BLaER1 treated with 17β-estradiol and CSF1 and Interleukin-3, amounts not matched to agents 10 nM and 100 nM (cell line): Measurements from ENCODE around the gene CCL22.

Source experiments
- H3K27ac ChIP-seq, 11 experiments: shearing (Covaris generic); formaldehyde crosslinking; 2 replicates each; pipeline ENCODE4 v1.8.1; 2022
- H3K27me3 ChIP-seq, 11 experiments: shearing (Covaris generic); formaldehyde crosslinking; 2 replicates each; pipeline ENCODE4 v1.8.1; 2022
- H3K36me3 ChIP-seq, 11 experiments: shearing (Covaris generic); formaldehyde crosslinking; 2 replicates each; pipeline ENCODE4 v1.8.1; 2022
- H3K4me1 ChIP-seq, 10 experiments: shearing (Covaris generic); formaldehyde crosslinking; 2 replicates each; pipeline ENCODE4 v1.8.1; 2022
- H3K4me2 ChIP-seq, 11 experiments: shearing (Covaris generic); formaldehyde crosslinking; 2 replicates each; pipeline ENCODE4 v1.8.1; 2022
- H3K4me3 ChIP-seq, 10 experiments: shearing (Covaris generic); formaldehyde crosslinking; 2 replicates each; pipeline ENCODE4 v1.8.1; 2022
- H3K9ac ChIP-seq, 11 experiments: shearing (Covaris generic); formaldehyde crosslinking; 2 replicates each; pipeline ENCODE4 v1.8.1; 2022
- H3K9me3 ChIP-seq, 11 experiments: shearing (Covaris generic); formaldehyde crosslinking; replicated peaks in 1 of 11; 2 replicates each; pipeline ENCODE4 v1.8.1; 2022
- H4K20me1 ChIP-seq, 11 experiments: shearing (Covaris generic); formaldehyde crosslinking; 2 replicates each; pipeline ENCODE4 v1.8.1; 2022
- Cebpa-rat ChIP-seq, 11 experiments: shearing (Covaris generic); IDR thresholded peaks; 2 replicates each; pipeline ENCODE4 v1.8.1; 2022

Gene CCL22, protein sequence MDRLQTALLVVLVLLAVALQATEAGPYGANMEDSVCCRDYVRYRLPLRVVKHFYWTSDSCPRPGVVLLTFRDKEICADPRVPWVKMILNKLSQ

DNA sequence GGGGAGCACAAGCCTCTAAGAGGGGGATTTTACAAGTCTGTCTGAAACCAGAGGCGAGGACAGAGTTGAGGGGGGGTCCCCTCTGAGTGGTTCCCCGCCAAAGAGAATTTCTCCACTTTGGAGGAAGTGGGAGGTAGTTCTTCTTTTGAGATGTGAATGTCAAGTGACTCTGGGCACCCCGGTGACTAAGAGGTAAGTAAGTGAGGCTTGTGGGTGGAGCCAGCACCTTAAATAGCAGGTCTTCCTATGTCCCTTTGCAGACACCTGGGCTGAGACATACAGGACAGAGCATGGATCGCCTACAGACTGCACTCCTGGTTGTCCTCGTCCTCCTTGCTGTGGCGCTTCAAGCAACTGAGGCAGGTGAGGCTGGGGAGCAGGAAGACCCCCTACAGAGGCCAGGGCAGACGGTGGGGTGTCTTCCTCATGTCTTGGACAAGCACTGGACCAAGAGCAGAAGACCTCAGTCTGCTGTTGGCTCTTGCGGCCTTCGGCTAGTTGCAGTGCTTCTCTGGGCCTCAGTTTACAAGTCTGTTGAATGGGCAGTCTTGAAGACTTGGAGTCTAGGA is at the start of gene CCL22:
CCL22 (plus strand) TSS at position 257 of the 569 bp plus-strand sequence; CDS start at position 291, 34 bp downstream.
- Histone ChIP-seq H3K9ac (peak within 1 kb of the TSS in 2 of 11 experiments; percentile 19 to 23; a peak in 3 of 22 replicates), H3K4me3 (no peak within 1 kb of the TSS), H3K27me3 (no peaks in the 10 kb centered on the region), H3K36me3 (no peaks in the 10 kb centered on the region), H3K27ac (peak within 1 kb of the TSS in 3 of 11 experiments; percentile 21 to 44 (median 32); a peak in 4 of 22 replicates), H4K20me1 (no peaks in the 10 kb centered on the region), H3K4me1 (peaks cover 8 to 18% (median 13%) of the 10 kb centered on the region in 10 experiments; a peak in 18 of 20 replicates), H3K4me2 (peak within 1 kb of the TSS; percentile 10 to 69 (median 46); a peak in 17 of 22 replicates), H3K9me3 (no peaks in the 10 kb centered on the region)
- TF ChIP-seq Cebpa-rat (IDR thresholded peaks at IDR 0.05), result no peak

DNA sequence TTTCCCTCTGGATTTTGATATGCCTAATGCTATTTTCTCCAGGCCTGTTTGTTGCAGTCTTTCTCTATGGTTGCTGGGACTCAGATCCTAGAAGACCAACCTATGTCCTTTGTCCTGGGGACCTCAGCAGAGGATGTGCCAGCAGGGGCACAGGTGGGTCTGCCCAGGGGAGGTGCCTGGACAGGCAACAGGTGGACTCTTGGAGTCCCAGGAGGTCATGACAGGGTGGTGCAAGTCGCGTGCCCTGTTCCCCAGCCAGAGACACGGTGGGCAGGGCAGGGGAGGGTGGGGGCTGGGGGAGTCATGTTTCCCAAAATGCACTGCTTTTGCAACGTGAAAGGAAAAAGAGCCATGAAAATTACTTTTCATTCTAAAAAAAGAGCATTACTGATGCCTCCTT is 47.8 kb upstream of the CCL22 start:
- H3K4me3 ChIP-seq, result no peak overlapping the region
- H4K20me1 ChIP-seq, result no peaks in the 10 kb centered on the region
- H3K9me3 ChIP-seq, result no peaks in the 10 kb centered on the region
- H3K4me2 ChIP-seq, result peak overlapping the region in 7 of 11 experiments; percentile 39 to 58 (median 48); a peak in 13 of 22 replicates
- H3K4me1 ChIP-seq, result peaks cover 0 to 29% (median 21%) of the 10 kb centered on the region in 10 experiments; a peak in 14 of 20 replicates
- no peak overlapping the region for H3K9ac ChIP-seq
- no peaks in the 10 kb centered on the region for H3K27me3 ChIP-seq
- no peaks in the 10 kb centered on the region for H3K36me3 ChIP-seq
- H3K27ac ChIP-seq, result no peak overlapping the region
- no peak for TF ChIP-seq Cebpa-rat (IDR thresholded peaks at IDR 0.05)

- Histone ChIP-seq H3K9ac (no peak overlapping the region), H4K20me1 (no peaks in the 10 kb centered on the region), H3K4me3 (no peak overlapping the region), H3K4me1 (peaks cover 0 to 29% (median 21%) of the 10 kb centered on the region in 10 experiments; a peak in 14 of 20 replicates), H3K27me3 (no peaks in the 10 kb centered on the region), H3K9me3 (no peaks in the 10 kb centered on the region), H3K36me3 (no peaks in the 10 kb centered on the region), H3K27ac (no peak overlapping the region), H3K4me2 (no peak overlapping the region; a peak in 1 of 22 replicates)
- TF ChIP-seq Cebpa-rat (IDR thresholded peaks at IDR 0.05), result no peak
These were observed 45.1 kb upstream of the CCL22 start for GRCh38 chr16:57313509-57313908.

DNA sequence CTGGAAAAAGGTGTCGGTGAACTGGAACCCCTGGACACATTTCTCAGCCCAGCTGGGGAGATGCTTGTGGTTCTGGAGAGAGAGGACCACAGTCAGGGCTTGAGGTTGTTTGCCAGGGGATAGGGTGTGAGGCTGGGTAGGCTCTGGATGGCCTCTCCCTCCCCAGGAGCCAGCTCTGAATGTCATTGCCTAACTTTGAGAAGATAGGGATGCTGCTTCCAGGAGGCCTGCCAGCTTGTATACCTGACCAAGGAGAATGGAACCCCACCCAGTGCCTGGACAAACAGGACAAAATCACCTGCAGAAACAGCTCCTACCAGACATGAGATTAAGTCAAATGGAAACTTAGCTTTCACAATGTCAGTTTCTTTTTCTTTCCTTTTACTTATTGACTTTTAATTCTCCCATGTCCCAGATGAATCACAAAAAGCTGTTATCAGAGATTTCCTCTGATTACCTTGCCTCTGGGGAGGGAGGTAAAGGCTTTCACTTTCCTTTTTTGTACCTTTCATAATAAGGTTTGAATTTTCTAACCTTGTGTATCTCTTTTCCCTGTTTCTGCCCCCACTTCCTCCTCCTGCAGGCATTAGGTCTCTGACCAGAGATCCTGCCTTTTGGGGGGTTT is 44.3 kb upstream of the CCL22 start:
- Histone ChIP-seq H3K4me3 (no peak overlapping the region), H4K20me1 (no peaks in the 10 kb centered on the region), H3K27ac (no peak overlapping the region), H3K36me3 (no peaks in the 10 kb centered on the region), H3K27me3 (no peaks in the 10 kb centered on the region), H3K9me3 (no peaks in the 10 kb centered on the region), H3K4me1 (peaks cover 0 to 29% (median 21%) of the 10 kb centered on the region in 10 experiments; a peak in 14 of 20 replicates), H3K4me2 (peak overlapping the region in 8 of 11 experiments; percentile 7 to 45 (median 30); a peak in 11 of 22 replicates), H3K9ac (no peak overlapping the region)
- TF ChIP-seq Cebpa-rat (IDR thresholded peaks at IDR 0.05), result no peak

DNA sequence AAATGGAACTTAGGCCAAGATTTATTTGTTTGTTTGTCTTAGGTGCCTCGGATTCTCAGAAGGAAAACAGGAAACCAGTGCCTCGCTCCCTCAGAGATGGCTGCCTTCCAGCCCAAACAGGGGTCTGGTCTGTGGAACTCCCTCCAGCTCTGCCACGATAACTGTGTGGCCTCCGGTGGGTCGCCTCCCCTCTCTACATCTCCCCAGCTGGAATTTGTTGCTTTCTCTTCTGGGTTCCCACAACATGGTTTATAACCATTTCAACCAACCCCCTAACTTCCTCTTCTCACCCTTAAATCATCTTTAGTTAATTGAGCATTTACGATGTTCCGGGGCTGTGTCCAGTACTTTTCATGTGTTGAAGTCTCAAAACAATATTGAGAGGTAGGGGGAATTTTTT is 43.2 kb upstream of the CCL22 start:
- H3K36me3 ChIP-seq, result no peaks in the 10 kb centered on the region
- H3K9ac ChIP-seq, result no peak overlapping the region
- no peak overlapping the region for H3K27ac ChIP-seq
- no peaks in the 10 kb centered on the region for H4K20me1 ChIP-seq
- no peak overlapping the region for H3K4me3 ChIP-seq
- H3K4me1 ChIP-seq, result peaks cover 0 to 24% (median 17%) of the 10 kb centered on the region in 10 experiments; a peak in 14 of 20 replicates
- no peak for TF ChIP-seq Cebpa-rat (IDR thresholded peaks at IDR 0.05)
- H3K4me2 ChIP-seq, result no peak overlapping the region
- no peaks in the 10 kb centered on the region for H3K9me3 ChIP-seq
- no peaks in the 10 kb centered on the region for H3K27me3 ChIP-seq

GRCh38 chr16:57316390-57317017 is 42.1 kb upstream of the CCL22 start:
- H3K27me3 ChIP-seq, result no peaks in the 10 kb centered on the region
- H3K4me3 ChIP-seq, result no peak overlapping the region
- H4K20me1 ChIP-seq, result no peaks in the 10 kb centered on the region
- H3K9ac ChIP-seq, result no peak overlapping the region
- H3K36me3 ChIP-seq, result no peaks in the 10 kb centered on the region
- H3K4me1 ChIP-seq, result peaks cover 0 to 15% (median 12%) of the 10 kb centered on the region in 10 experiments; a peak in 14 of 20 replicates
- H3K27ac ChIP-seq, result no peak overlapping the region
- H3K4me2 ChIP-seq, result no peak overlapping the region
- H3K9me3 ChIP-seq, result no peaks in the 10 kb centered on the region
- no peak for TF ChIP-seq Cebpa-rat (IDR thresholded peaks at IDR 0.05)

GRCh38 chr16:57318240-57318970 is 40.2 kb upstream of the CCL22 start:
- Histone ChIP-seq H3K27me3 (no peaks in the 10 kb centered on the region), H3K4me1 (peaks cover 0 to 15% (median 12%) of the 10 kb centered on the region in 10 experiments; a peak in 14 of 20 replicates), H3K27ac (no peak overlapping the region), H4K20me1 (no peaks in the 10 kb centered on the region), H3K9ac (no peak overlapping the region), H3K36me3 (no peaks in the 10 kb centered on the region), H3K4me3 (no peak overlapping the region), H3K9me3 (no peaks in the 10 kb centered on the region), H3K4me2 (no peak overlapping the region)
- TF ChIP-seq Cebpa-rat (IDR thresholded peaks at IDR 0.05), result no peak

- Histone ChIP-seq H3K27me3 (no peaks in the 10 kb centered on the region), H3K27ac (no peak overlapping the region), H3K9ac (no peak overlapping the region), H3K4me2 (no peak overlapping the region), H3K4me3 (no peak overlapping the region), H4K20me1 (no peaks in the 10 kb centered on the region), H3K9me3 (no peaks in the 10 kb centered on the region), H3K4me1 (peaks cover 0 to 10% (median 7%) of the 10 kb centered on the region in 10 experiments; a peak in 15 of 20 replicates), H3K36me3 (no peaks in the 10 kb centered on the region)
- TF ChIP-seq Cebpa-rat (IDR thresholded peaks at IDR 0.05), result no peak
These were observed 38.9 kb upstream of the CCL22 start for GRCh38 chr16:57319646-57320045.
